CD8-positive, alpha-beta memory T cell (primary cell): Measurements from ENCODE around the gene LEO1. TPM values are rescaled to one million over a fixed set of nuclear protein-coding genes. Genes with fewer than 3 reads are reported as not detected.

Source experiments
- CTCF ChIA-PET: fragments of 350-600 bp; sonication (Branson Sonifier 250); formaldehyde crosslinking; loops from one replicate; lab custom pipeline; 2021; ENCODE audit warnings: antibody characterized with exemption; lab: Charles Lee
- POLR2A ChIA-PET: fragments of 350-600 bp; sonication (Branson Sonifier 250); formaldehyde crosslinking; loops from one replicate; lab custom pipeline; 2021; ENCODE audit warnings: antibody characterized with exemption; lab: Charles Lee
- DNase-seq, 5 donors: peaks; one replicate each; pipeline versions ENCODE4 v3.0.0 to v3.0.0-alpha.2; 2020 to 2022; ENCODE audit warnings: mixed read lengths in 1 of 5
- H3K27ac ChIP-seq: one replicate; pipeline ENCODE4 v1.7.0; 2013; ENCODE audit warnings: low read depth, mild to moderate bottlenecking, low read length, moderate library complexity
- H3K27me3 ChIP-seq: 2 replicates; pipeline ENCODE4 v1.7.0; 2013; ENCODE audit warnings: low read length, mild to moderate bottlenecking; ENCODE audit not compliant: insufficient read depth, poor library complexity, severe bottlenecking
- H3K36me3 ChIP-seq: 2 replicates; pipeline ENCODE4 v1.7.0; 2013; ENCODE audit warnings: mild to moderate bottlenecking, low read length, moderate library complexity; ENCODE audit not compliant: insufficient read depth
- H3K4me1 ChIP-seq: 2 replicates; pipeline ENCODE4 v1.7.0; 2013; ENCODE audit warnings: mild to moderate bottlenecking, low read length, moderate library complexity; ENCODE audit not compliant: insufficient read depth
- H3K4me3 ChIP-seq: 2 replicates; pipeline ENCODE4 v1.7.0; 2013; ENCODE audit warnings: mild to moderate bottlenecking, low read length
- H3K9me3 ChIP-seq: 2 replicates; pipeline ENCODE4 v1.7.0; 2013; ENCODE audit warnings: mild to moderate bottlenecking, low read length
- H3K27ac Mint-ChIP-seq, 8 donors: one replicate each; pipeline ENCODE4 v1.8.0; 2020 to 2021; ENCODE audit warnings: mixed read lengths in 8 of 8, mild to moderate bottlenecking in 6 of 8, inconsistent platforms in 3 of 8, moderate library complexity in 3 of 8
- H3K27me3 Mint-ChIP-seq, 2 donors: one replicate each; pipeline ENCODE4 v1.8.0; 2020 to 2021; ENCODE audit warnings: mixed read lengths in 2 of 2, mild to moderate bottlenecking in 1 of 2, moderate library complexity in 1 of 2
- H3K36me3 Mint-ChIP-seq, 3 donors: one replicate each; pipeline ENCODE4 v1.8.0; 2020 to 2021; ENCODE audit warnings: mixed read lengths in 3 of 3, inconsistent platforms in 1 of 3, mild to moderate bottlenecking in 1 of 3
- H3K4me1 Mint-ChIP-seq, 3 donors: one replicate each; pipeline ENCODE4 v1.8.0; 2020 to 2021; ENCODE audit warnings: mixed read lengths in 3 of 3, inconsistent platforms in 1 of 3, mild to moderate bottlenecking in 1 of 3
- H3K4me3 Mint-ChIP-seq, 7 donors: one replicate each; pipeline ENCODE4 v1.8.0; 2020 to 2021; ENCODE audit warnings: mixed read lengths in 7 of 7, mild to moderate bottlenecking in 6 of 7, moderate library complexity in 4 of 7, inconsistent platforms in 2 of 7
- H3K9me3 Mint-ChIP-seq, 5 donors: one replicate each; pipeline ENCODE4 v1.8.0; 2020 to 2022; ENCODE audit warnings: mixed read lengths in 5 of 5, mild to moderate bottlenecking in 3 of 5, moderate library complexity in 2 of 5, inconsistent platforms in 1 of 5
- polyA plus RNA-seq: library from polyadenylated mRNA; unstranded; fragments of 300-500 nt; fragmentation: Illumina TruSeq; gene quantifications from one replicate; pipeline ENCODE4 v1.2.3, GENCODE V29; 2021
- total RNA-seq, 2 experiments: library from RNA; stranded (reverse); gene quantifications; one replicate each; pipeline ENCODE4 v1.2.3, GENCODE V29; 2021

LEO1 gene
- total and polyA plus RNA-seq, 3 experiments from 2014 or later, result 27.3 to 38.2 (median 36.0) TPM

DNA sequence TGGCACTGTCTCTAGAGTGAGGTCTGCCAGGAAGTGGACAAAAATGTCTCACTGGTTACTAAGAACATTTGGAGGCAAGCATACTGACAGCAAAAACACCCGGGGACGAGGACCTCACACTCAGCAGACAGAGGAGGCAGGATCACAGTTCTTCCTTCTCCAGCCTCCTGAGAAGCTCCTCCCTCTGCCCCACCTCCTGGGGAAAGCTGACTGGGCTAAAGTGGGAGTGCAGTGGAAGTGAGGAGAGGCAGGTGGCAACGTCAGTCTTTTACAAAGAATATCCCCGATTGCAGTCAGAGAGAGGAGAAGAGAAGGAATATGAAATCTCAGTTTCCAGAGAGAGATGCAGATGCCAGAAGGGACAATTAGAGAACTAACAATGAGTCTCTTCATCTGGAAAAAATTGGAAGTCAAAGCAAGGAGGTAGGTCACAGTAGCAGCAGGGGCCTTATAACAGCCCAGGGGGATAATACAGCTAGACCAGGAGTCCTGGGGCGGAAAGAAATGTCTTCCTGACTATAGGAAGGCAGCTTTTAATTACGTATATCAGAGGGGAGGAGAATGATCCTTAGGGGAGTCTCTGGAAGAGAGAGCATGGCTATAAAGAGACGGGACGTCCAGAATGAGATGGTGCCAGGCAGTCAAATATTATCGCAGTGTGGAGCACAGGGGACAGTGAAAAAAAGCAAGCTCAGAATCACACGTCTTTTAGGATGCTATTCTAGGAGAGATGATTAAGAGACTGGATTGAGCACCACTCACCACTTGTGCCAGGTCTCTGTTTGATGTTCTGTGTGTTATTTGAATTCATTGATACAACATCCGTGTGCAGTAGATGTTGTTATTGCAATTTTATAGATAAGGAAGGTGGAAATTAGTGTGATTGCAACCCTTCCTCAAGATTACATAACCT, 47.2 kb downstream of the LEO1 start:
- Mint-ChIP-seq H3K4me3 (no peak overlapping the region), H3K9me3 (no peaks in the 10 kb centered on the region), H3K4me1 (no peaks in the 10 kb centered on the region), H3K27me3 (no peaks in the 10 kb centered on the region), H3K36me3 (peaks cover 0 to 65% (median 11%) of the 10 kb centered on the region in 3 donors), H3K27ac (peak overlapping the region in 5 of 8 donors; percentile 1 to 88 (median 71))
- H3K4me3 ChIP-seq, result no peak overlapping the region
- ChIA-PET CTCF (interaction anchor here (1.2 kb wide), 1 partner anchor 8 kb away, joined by 3 read pairs; no protein-coding TSS in a partner anchor), POLR2A (no interaction called here)
- H3K4me1 ChIP-seq, result no peaks in the 10 kb centered on the region
- no peak overlapping the region for H3K27ac ChIP-seq
- DNase-seq, result no peak
- peaks cover 18% of the 10 kb centered on the region for H3K36me3 ChIP-seq
- no peaks in the 10 kb centered on the region for H3K27me3 ChIP-seq
- no peaks in the 10 kb centered on the region for H3K9me3 ChIP-seq

- no peak overlapping the region for H3K4me3 ChIP-seq
- Mint-ChIP-seq H3K36me3 (peaks cover 3 to 65% (median 6%) of the 10 kb centered on the region in 3 donors), H3K27ac (peak overlapping the region in 2 of 8 donors; percentile 2 to 52), H3K4me1 (no peaks in the 10 kb centered on the region), H3K9me3 (no peaks in the 10 kb centered on the region), H3K27me3 (no peaks in the 10 kb centered on the region), H3K4me3 (no peak overlapping the region)
- ChIA-PET POLR2A (no interaction called here), CTCF (interaction anchor here (1.1 to 1.6 kb wide), 3 partner anchors 9 to 17 kb away, joined by 3 to 6 read pairs (median 5); no protein-coding TSS in a partner anchor)
- H3K4me1 ChIP-seq, result no peaks in the 10 kb centered on the region
- no peaks in the 10 kb centered on the region for H3K9me3 ChIP-seq
- H3K27me3 ChIP-seq, result no peaks in the 10 kb centered on the region
- DNase-seq, result no peak
- H3K36me3 ChIP-seq, result peaks cover 17% of the 10 kb centered on the region
- H3K27ac ChIP-seq, result no peak overlapping the region
These were observed 54.1 kb downstream of the LEO1 start for GRCh38 chr15:51917493-51917892.

- ChIA-PET CTCF (no interaction called here), POLR2A (no interaction called here)
- no peaks in the 10 kb centered on the region for H3K27me3 ChIP-seq
- no peaks in the 10 kb centered on the region for H3K9me3 ChIP-seq
- peaks cover 8 to 65% (median 10%) of the 10 kb centered on the region in 3 donors for H3K36me3 Mint-ChIP-seq
- no peak overlapping the region for H3K27ac Mint-ChIP-seq
- no peaks in the 10 kb centered on the region for H3K27me3 Mint-ChIP-seq
- H3K4me1 Mint-ChIP-seq, result no peaks in the 10 kb centered on the region
- no peaks in the 10 kb centered on the region for H3K9me3 Mint-ChIP-seq
- no peak overlapping the region for H3K4me3 ChIP-seq
- peaks cover 12% of the 10 kb centered on the region for H3K36me3 ChIP-seq
- no peak overlapping the region for H3K27ac ChIP-seq
- no peaks in the 10 kb centered on the region for H3K4me1 ChIP-seq
- no peak overlapping the region for H3K4me3 Mint-ChIP-seq
- DNase-seq, result no peak
These were observed 59.0 kb downstream of the LEO1 start for GRCh38 chr15:51912528-51912927.

- no peaks in the 10 kb centered on the region for H3K4me1 ChIP-seq
- peaks cover 25% of the 10 kb centered on the region for H3K36me3 ChIP-seq
- no peak overlapping the region for H3K27ac ChIP-seq
- H3K4me3 ChIP-seq, result no peak overlapping the region
- Mint-ChIP-seq H3K4me1 (no peaks in the 10 kb centered on the region), H3K36me3 (peaks cover 8 to 67% (median 18%) of the 10 kb centered on the region in 3 donors), H3K9me3 (no peaks in the 10 kb centered on the region), H3K27ac (peak overlapping the region in 1 of 8 donors; percentile 71), H3K27me3 (no peaks in the 10 kb centered on the region), H3K4me3 (no peak overlapping the region)
- CTCF ChIA-PET, result no interaction called here
- POLR2A ChIA-PET, result no interaction called here
- no peak for DNase-seq
- H3K27me3 ChIP-seq, result no peaks in the 10 kb centered on the region
- no peaks in the 10 kb centered on the region for H3K9me3 ChIP-seq
These were observed 62.0 kb downstream of the LEO1 start for GRCh38 chr15:51909584-51909983.

DNA sequence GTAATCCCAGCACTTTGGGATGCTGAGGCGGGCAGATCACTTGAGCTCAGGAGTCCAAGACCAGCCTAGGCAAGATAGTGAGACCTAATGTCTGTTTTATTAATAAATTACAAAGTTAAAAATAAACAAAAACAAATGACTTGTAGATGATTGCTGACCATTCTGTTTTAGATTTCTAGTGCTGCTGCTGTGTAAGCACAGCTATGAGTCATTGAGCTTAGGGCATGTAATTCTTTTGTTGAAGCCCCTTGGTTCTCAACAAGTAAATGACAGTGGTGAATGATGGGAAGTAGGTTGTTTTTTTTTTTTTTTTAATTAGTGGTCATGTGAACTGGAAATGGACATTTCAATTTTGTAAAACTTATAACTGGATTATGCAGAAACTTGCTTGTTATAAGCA, 63.3 kb downstream of the LEO1 start:
- POLR2A ChIA-PET, result no interaction called here
- Mint-ChIP-seq H3K4me1 (no peaks in the 10 kb centered on the region), H3K36me3 (peaks cover 8 to 72% (median 18%) of the 10 kb centered on the region in 3 donors), H3K9me3 (no peaks in the 10 kb centered on the region), H3K27ac (peak overlapping the region in 2 of 8 donors; percentile 50 to 66), H3K4me3 (no peak overlapping the region), H3K27me3 (no peaks in the 10 kb centered on the region)
- Histone ChIP-seq H3K27me3 (no peaks in the 10 kb centered on the region), H3K9me3 (no peaks in the 10 kb centered on the region), H3K4me3 (no peak overlapping the region), H3K27ac (no peak overlapping the region), H3K4me1 (no peaks in the 10 kb centered on the region), H3K36me3 (peaks cover 25% of the 10 kb centered on the region)
- CTCF ChIA-PET, result interaction anchor here (1.2 to 1.3 kb wide), 2 partner anchors 9 to 10 kb away, joined by 3 read pairs; no protein-coding TSS in a partner anchor
- DNase-seq, result no peak

- Mint-ChIP-seq H3K36me3 (peaks cover 5 to 72% (median 22%) of the 10 kb centered on the region in 3 donors), H3K27ac (no peak overlapping the region), H3K4me3 (no peak overlapping the region), H3K27me3 (no peaks in the 10 kb centered on the region), H3K9me3 (no peaks in the 10 kb centered on the region), H3K4me1 (no peaks in the 10 kb centered on the region)
- Histone ChIP-seq H3K9me3 (no peaks in the 10 kb centered on the region), H3K4me1 (no peaks in the 10 kb centered on the region), H3K27ac (no peak overlapping the region), H3K36me3 (peaks cover 25% of the 10 kb centered on the region), H3K4me3 (no peak overlapping the region), H3K27me3 (no peaks in the 10 kb centered on the region)
- POLR2A ChIA-PET, result no interaction called here
- CTCF ChIA-PET, result interaction anchor here (1.2 to 1.3 kb wide), 2 partner anchors 9 to 10 kb away, joined by 3 read pairs; no protein-coding TSS in a partner anchor
- DNase-seq, result no peak
These were observed 64.3 kb downstream of the LEO1 start for GRCh38 chr15:51907136-51907862.

GRCh38 chr15:51904931-51905330, 66.6 kb downstream of the LEO1 start:
- no peaks in the 10 kb centered on the region for H3K4me1 ChIP-seq
- no peak overlapping the region for H3K27ac ChIP-seq
- peaks cover 33% of the 10 kb centered on the region for H3K36me3 ChIP-seq
- H3K9me3 ChIP-seq, result no peaks in the 10 kb centered on the region
- Mint-ChIP-seq H3K36me3 (peaks cover 10 to 81% (median 32%) of the 10 kb centered on the region in 3 donors), H3K4me3 (no peak overlapping the region), H3K27ac (peak overlapping the region in 1 of 8 donors; percentile 54), H3K4me1 (no peaks in the 10 kb centered on the region), H3K9me3 (no peaks in the 10 kb centered on the region), H3K27me3 (no peaks in the 10 kb centered on the region)
- no peak for DNase-seq
- POLR2A ChIA-PET, result no interaction called here
- H3K4me3 ChIP-seq, result no peak overlapping the region
- H3K27me3 ChIP-seq, result no peaks in the 10 kb centered on the region
- CTCF ChIA-PET, result no interaction called here
